Ishikawa (cell line): ENCODE data around the gene PRG3.
A peak's percentile ranks its signal among the peaks of the same experiment; 100 is the strongest.

Experiments used
- CEBPB ChIP-seq: IDR thresholded peaks from 2 replicates; pipeline ENCODE4 v1.6.1; 2012
- CREB1 ChIP-seq: IDR thresholded peaks from 2 replicates; pipeline ENCODE4 v1.6.1; 2012; ENCODE audit warnings: low read depth
- EGR1 ChIP-seq: IDR thresholded peaks from 2 replicates; pipeline ENCODE4 v1.6.1; 2012
- EP300 ChIP-seq: IDR thresholded peaks from 2 replicates; pipeline ENCODE4 v1.6.1; 2012; ENCODE audit warnings: borderline replicate concordance
- FOXM1 ChIP-seq: IDR thresholded peaks from 2 replicates; pipeline ENCODE4 v1.6.1; 2012; ENCODE audit warnings: low read depth, borderline replicate concordance
- MAX ChIP-seq: IDR thresholded peaks from 2 replicates; pipeline ENCODE4 v1.6.1; 2012
- NFIC ChIP-seq: IDR thresholded peaks from 2 replicates; pipeline ENCODE4 v1.6.1; 2012
- RAD21 ChIP-seq: IDR thresholded peaks from 2 replicates; pipeline ENCODE4 v1.6.1; 2012; ENCODE audit warnings: low read depth
- REST ChIP-seq: IDR thresholded peaks from 2 replicates; pipeline ENCODE4 v1.6.1; 2012; ENCODE audit warnings: low read depth, mild to moderate bottlenecking
- TAF1 ChIP-seq: IDR thresholded peaks from 2 replicates; pipeline ENCODE4 v1.6.1; 2012; ENCODE audit warnings: low read depth, mild to moderate bottlenecking
- TCF12 ChIP-seq: IDR thresholded peaks from 2 replicates; pipeline ENCODE4 v1.6.1; 2012; ENCODE audit warnings: low read depth
- TEAD4 ChIP-seq: IDR thresholded peaks from 2 replicates; pipeline ENCODE4 v1.6.1; 2012
- USF1 ChIP-seq: IDR thresholded peaks from 2 replicates; pipeline ENCODE4 v1.6.1; 2012
- YY1 ChIP-seq: IDR thresholded peaks from 2 replicates; pipeline ENCODE4 v1.6.1; 2012; ENCODE audit warnings: low read depth
- ZBTB7A ChIP-seq: IDR thresholded peaks from 2 replicates; pipeline ENCODE4 v1.6.1; 2012; ENCODE audit warnings: low read depth

Gene PRG3

GRCh38 chr11:57387289-57388030 lies 6.5 kb upstream of the PRG3 start:
- TF ChIP-seq CEBPB (no peak), EP300 (no peak), EGR1 (no peak), NFIC (no peak), CREB1 (no peak), TAF1 (no peak), TEAD4 (no peak), RAD21 (no peak), USF1 (no peak), ZBTB7A (no peak), FOXM1 (no peak), YY1 (no peak), MAX (no peak), REST (no peak), TCF12 (no peak)

- TF ChIP-seq ZBTB7A (no peak), FOXM1 (no peak), TEAD4 (no peak), TCF12 (no peak), YY1 (no peak), EP300 (no peak), TAF1 (no peak), RAD21 (no peak)
These were observed 5.4 kb upstream of the PRG3 start for GRCh38 chr11:57386178-57386940.

GRCh38 chr11:57379732-57380131 lies 1.2 kb downstream of the PRG3 start:
- TF ChIP-seq RAD21 (no peak), TEAD4 (peak; percentile 73), REST (peak; percentile 95), TAF1 (no peak), CEBPB (no peak)

GRCh38 chr11:57378186-57378585 lies 2.8 kb downstream of the PRG3 start:
- TF ChIP-seq REST (no peak), CEBPB (no peak), MAX (no peak), NFIC (no peak), EP300 (no peak), FOXM1 (no peak), RAD21 (no peak), CREB1 (no peak), USF1 (no peak), ZBTB7A (no peak), TEAD4 (no peak), EGR1 (no peak), TAF1 (no peak), TCF12 (no peak), YY1 (no peak)
